ENCODE data around the gene FOXF2.

The FOXF2 gene

DNA sequence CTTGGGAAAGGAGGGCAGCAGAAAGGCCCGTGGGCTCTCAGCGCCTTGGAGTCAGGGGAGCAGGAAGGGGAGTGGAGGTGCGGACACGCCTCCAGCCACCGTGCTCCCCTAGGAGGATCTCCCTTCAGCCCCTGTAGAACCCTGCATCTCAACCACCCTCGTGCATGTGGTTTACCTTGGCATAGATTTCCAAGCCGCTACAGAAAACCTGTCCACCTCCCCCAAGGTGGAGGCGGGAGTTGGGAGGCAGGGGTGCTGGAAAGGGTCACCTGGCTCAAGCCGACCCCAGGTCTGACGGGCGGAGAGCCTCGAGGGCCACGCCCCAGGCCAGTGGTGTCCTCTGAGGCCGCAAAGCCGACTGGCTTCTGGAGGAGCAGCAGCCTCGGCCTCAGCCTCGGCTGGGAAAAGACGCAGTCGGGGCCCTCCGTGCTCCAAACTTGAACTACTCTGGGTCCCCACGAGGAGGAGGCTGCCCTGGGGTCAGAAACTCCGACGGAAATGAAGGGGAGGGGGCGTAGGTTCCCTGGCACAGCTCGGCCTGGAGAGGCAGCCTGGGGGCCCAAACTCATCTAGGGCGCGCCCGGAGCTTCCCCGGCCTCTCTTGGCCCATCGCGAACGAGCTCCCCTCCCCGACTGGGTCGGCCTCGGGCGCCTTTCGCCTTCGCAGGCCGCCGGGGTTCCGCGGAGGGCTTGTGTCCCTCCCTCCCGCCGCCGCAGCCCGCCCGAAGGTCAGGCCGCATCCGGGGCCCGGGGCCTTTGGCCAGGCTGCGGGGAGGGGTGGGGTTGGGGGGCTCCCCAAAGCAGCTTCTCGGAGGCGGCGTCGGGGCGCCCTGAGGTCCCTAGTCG, 6.3 kb upstream of the FOXF2 start:
- Mint-ChIP-seq H3K4me1 (ENCODE audit: low read depth) (peaks cover 51% of the 10 kb centered on the region), H3K36me3 (ENCODE audit: low read depth) (no peaks in the 10 kb centered on the region), H3K27ac (no peak overlapping the region), H3K9me3 (no peaks in the 10 kb centered on the region), H3K4me3 (no peak overlapping the region), H3K27me3 (peaks cover 85% of the 10 kb centered on the region)
- DNase-seq, result peak; percentile 46

- Mint-ChIP-seq H3K4me1 (ENCODE audit: low read depth) (peaks cover 53% of the 10 kb centered on the region), H3K27me3 (peaks cover 87% of the 10 kb centered on the region), H3K27ac (no peak overlapping the region), H3K9me3 (no peaks in the 10 kb centered on the region), H3K4me3 (no peak overlapping the region), H3K36me3 (ENCODE audit: low read depth) (no peaks in the 10 kb centered on the region)
- peak; percentile 35 for DNase-seq
These were observed 5.4 kb upstream of the FOXF2 start for GRCh38 chr6:1383729-1384548.

GRCh38 chr6:1384549-1385128, 4.7 kb upstream of the FOXF2 start:
- DNase-seq, result peak; percentile 31
- Mint-ChIP-seq H3K4me1 (ENCODE audit: low read depth) (peaks cover 50% of the 10 kb centered on the region), H3K36me3 (ENCODE audit: low read depth) (no peaks in the 10 kb centered on the region), H3K9me3 (no peaks in the 10 kb centered on the region), H3K27me3 (peaks cover 84% of the 10 kb centered on the region), H3K4me3 (no peak overlapping the region), H3K27ac (no peak overlapping the region)

GRCh38 chr6:1385129-1386037, 4.0 kb upstream of the FOXF2 start:
- H3K4me1 Mint-ChIP-seq (ENCODE audit: low read depth), result peaks cover 47% of the 10 kb centered on the region
- H3K27ac Mint-ChIP-seq, result no peak overlapping the region
- no peaks in the 10 kb centered on the region for H3K36me3 Mint-ChIP-seq (ENCODE audit: low read depth)
- H3K27me3 Mint-ChIP-seq, result peaks cover 81% of the 10 kb centered on the region
- no peak overlapping the region for H3K4me3 Mint-ChIP-seq
- DNase-seq, result no peak
- no peaks in the 10 kb centered on the region for H3K9me3 Mint-ChIP-seq

DNA sequence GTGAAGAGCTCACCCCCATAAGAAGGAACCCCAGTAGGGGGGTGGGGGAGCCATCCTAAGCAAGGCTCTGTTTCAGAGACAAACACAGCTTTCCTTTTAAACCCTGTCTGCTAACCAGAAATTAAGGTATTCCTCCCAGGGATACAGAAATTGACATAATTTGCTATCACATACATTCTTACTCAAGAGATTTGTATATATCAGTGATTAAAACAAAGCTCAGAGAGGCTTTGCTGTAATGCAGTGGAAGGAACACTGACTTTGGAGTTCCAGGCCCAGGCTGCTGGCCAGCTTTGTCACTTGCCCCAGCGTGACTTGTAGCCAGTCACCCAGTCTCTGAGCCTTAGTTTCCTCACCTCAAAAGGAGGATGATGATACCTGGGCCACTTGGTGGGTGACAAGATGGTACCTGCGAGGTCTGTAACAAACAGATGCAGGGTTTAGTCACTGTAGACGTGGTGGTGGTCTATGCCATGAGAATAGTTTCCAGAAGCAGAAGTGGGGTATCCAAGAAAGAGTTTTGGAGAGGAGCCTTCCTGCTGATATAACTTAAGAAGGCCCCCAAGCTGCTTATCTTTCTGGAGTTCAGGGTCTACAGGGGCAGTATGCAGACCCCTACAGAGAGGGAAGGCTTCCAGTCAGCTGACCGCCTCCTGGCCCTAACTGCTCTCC, 3.2 kb upstream of the FOXF2 start:
- no peak overlapping the region for H3K27ac Mint-ChIP-seq
- no peaks in the 10 kb centered on the region for H3K36me3 Mint-ChIP-seq (ENCODE audit: low read depth)
- H3K9me3 Mint-ChIP-seq, result no peaks in the 10 kb centered on the region
- peaks cover 77% of the 10 kb centered on the region for H3K27me3 Mint-ChIP-seq
- no peak overlapping the region for H3K4me3 Mint-ChIP-seq
- peaks cover 39% of the 10 kb centered on the region for H3K4me1 Mint-ChIP-seq (ENCODE audit: low read depth)
- DNase-seq, result no peak

DNA sequence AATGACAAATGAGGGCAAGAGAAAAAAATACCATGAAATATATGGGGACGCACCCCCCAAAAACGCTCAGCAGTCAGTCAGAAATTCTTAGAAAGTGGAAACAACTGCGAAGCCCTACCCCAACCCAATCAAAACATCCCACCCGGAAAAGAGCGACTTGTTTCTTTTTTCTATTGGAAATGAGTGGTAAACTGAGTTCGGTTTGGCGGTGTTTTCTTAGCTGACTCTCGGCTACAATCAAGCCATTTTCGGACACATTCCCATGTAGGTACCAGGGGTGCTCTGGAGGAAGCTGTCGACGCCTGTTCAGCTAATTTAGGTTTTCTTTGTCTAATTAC, 1.9 kb upstream of the FOXF2 start:
- H3K9me3 Mint-ChIP-seq, result no peaks in the 10 kb centered on the region
- peaks cover 82% of the 10 kb centered on the region for H3K27me3 Mint-ChIP-seq
- H3K36me3 Mint-ChIP-seq (ENCODE audit: low read depth), result no peaks in the 10 kb centered on the region
- DNase-seq, result no peak
- H3K4me3 Mint-ChIP-seq, result no peak overlapping the region
- peaks cover 37% of the 10 kb centered on the region for H3K4me1 Mint-ChIP-seq (ENCODE audit: low read depth)
- H3K27ac Mint-ChIP-seq, result no peak overlapping the region

GRCh38 chr6:1387876-1388629, 1.3 kb upstream of the FOXF2 start:
- H3K27me3 Mint-ChIP-seq, result peaks cover 81% of the 10 kb centered on the region
- DNase-seq, result peak; percentile 41
- H3K36me3 Mint-ChIP-seq (ENCODE audit: low read depth), result no peaks in the 10 kb centered on the region
- no peaks in the 10 kb centered on the region for H3K9me3 Mint-ChIP-seq
- H3K4me1 Mint-ChIP-seq (ENCODE audit: low read depth), result peaks cover 35% of the 10 kb centered on the region
- H3K4me3 Mint-ChIP-seq, result no peak overlapping the region
- no peak overlapping the region for H3K27ac Mint-ChIP-seq

- H3K27ac Mint-ChIP-seq, result no peak overlapping the region
- peak overlapping the region; percentile 62 for H3K4me3 Mint-ChIP-seq
- peak; percentile 37 for DNase-seq
- H3K9me3 Mint-ChIP-seq, result no peaks in the 10 kb centered on the region
- H3K27me3 Mint-ChIP-seq, result peaks cover 80% of the 10 kb centered on the region
- H3K36me3 Mint-ChIP-seq (ENCODE audit: low read depth), result no peaks in the 10 kb centered on the region
- peaks cover 34% of the 10 kb centered on the region for H3K4me1 Mint-ChIP-seq (ENCODE audit: low read depth)
These were observed 577 bp upstream of the FOXF2 start for GRCh38 chr6:1388630-1389368.

DNA sequence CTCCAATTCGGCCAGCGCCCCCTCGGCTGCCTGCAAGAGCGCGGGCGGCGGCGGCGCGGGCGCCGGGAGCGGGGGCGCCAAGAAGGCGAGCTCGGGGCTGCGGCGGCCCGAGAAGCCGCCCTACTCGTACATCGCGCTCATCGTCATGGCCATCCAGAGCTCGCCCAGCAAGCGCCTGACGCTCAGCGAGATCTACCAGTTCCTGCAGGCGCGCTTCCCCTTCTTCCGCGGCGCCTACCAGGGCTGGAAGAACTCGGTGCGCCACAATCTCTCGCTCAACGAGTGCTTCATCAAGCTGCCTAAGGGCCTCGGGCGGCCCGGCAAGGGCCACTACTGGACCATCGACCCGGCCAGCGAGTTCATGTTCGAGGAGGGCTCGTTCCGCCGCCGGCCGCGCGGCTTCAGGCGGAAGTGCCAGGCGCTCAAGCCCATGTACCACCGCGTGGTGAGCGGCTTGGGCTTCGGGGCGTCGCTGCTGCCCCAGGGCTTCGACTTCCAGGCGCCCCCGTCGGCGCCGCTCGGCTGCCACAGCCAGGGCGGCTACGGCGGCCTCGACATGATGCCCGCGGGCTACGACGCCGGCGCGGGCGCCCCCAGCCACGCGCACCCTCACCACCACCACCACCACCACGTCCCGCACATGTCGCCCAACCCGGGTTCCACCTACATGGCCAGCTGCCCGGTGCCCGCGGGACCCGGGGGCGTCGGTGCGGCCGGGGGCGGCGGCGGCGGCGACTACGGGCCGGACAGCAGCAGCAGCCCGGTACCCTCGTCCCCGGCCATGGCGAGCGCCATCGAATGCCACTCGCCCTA, 963 bp downstream of the FOXF2 start:
- peak; percentile 54 for DNase-seq
- peaks cover 83% of the 10 kb centered on the region for H3K27me3 Mint-ChIP-seq
- no peaks in the 10 kb centered on the region for H3K36me3 Mint-ChIP-seq (ENCODE audit: low read depth)
- no peaks in the 10 kb centered on the region for H3K9me3 Mint-ChIP-seq
- H3K4me3 Mint-ChIP-seq, result peak overlapping the region; percentile 65
- no peak overlapping the region for H3K27ac Mint-ChIP-seq
- H3K4me1 Mint-ChIP-seq (ENCODE audit: low read depth), result peaks cover 32% of the 10 kb centered on the region

- Mint-ChIP-seq H3K4me1 (ENCODE audit: low read depth) (peaks cover 25% of the 10 kb centered on the region), H3K9me3 (no peaks in the 10 kb centered on the region), H3K27ac (no peak overlapping the region), H3K27me3 (peaks cover 82% of the 10 kb centered on the region), H3K4me3 (no peak overlapping the region), H3K36me3 (ENCODE audit: low read depth) (no peaks in the 10 kb centered on the region)
- no peak for DNase-seq
These were observed 1.8 kb downstream of the FOXF2 start for GRCh38 chr6:1390946-1391799.

GRCh38 chr6:1391800-1392309, 2.5 kb downstream of the FOXF2 start:
- H3K4me3 Mint-ChIP-seq, result no peak overlapping the region
- no peaks in the 10 kb centered on the region for H3K36me3 Mint-ChIP-seq (ENCODE audit: low read depth)
- peaks cover 82% of the 10 kb centered on the region for H3K27me3 Mint-ChIP-seq
- no peak overlapping the region for H3K27ac Mint-ChIP-seq
- H3K9me3 Mint-ChIP-seq, result no peaks in the 10 kb centered on the region
- H3K4me1 Mint-ChIP-seq (ENCODE audit: low read depth), result peaks cover 27% of the 10 kb centered on the region
- no peak for DNase-seq

Measured in activated T-cell treated with anti-CD3 and anti-CD28 coated beads, Interleukin-2, amount 50 U/mL, for 24 hours (primary cell).